Stimulated activated naive CD4-positive, alpha-beta T cell treated with Interleukin-2 at 50 U/mL for 16 hours (primary cell): ENCODE data around the gene CST3.
"Not testable (repeated sequence)": the region's sequence is repeated elsewhere in the genome, so short reads cannot be mapped to it uniquely, and the experiment has no call there.

Experiments used
- DNase-seq: peaks from one replicate; lab custom pipeline; 2025; lab: John Stamatoyannopoulos, UW

CST3 gene

DNA sequence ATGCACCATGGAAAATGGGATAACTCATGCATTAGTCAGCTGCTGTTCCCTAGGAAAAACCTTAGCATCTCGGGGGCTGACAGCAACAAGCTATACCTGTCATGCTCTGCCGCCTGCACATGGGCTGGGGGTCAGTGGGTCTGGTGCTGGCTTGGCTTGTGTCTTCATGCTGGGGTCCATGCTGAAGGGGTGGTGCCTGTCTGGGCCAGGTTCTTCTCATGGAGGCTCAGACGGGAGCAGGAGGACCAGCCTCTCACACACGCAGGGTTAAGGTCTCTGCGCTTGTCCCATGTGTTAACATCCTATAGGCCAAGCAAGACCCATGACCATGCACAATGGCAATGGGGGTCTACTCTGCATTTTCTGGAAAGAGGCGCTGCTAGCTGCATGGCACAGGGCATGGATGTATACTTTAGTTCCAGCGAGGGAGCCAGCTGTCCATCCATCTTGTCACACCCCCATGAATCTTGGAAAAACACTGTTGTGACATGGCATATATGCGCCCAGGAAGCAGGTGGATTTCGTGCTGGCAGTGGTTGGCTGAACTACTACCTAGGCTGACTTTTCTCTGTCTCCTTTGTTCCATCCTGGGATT is 24.6 kb upstream of the CST3 start:
- no peak for DNase-seq

DNA sequence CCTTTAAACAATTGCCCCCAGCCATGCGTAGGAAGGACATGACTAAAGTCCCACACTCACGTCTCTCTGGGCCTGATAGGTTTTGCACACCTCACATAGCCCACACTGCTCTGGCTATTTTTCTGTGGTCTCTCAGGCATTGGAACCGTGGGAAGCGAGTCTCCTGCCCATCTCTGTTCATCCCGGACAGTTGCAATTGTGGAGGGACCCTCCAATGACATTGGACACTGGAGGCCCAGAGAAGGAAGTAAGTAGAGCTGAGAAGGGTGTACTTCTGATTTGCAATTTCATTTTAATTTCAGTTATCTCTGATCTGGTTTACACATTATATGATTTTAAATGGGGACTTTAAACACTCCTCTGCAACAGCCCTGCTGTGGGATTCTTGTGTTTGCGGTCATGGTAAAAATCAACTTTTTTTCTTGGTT is 23.3 kb upstream of the CST3 start:
- DNase-seq, result no peak

DNA sequence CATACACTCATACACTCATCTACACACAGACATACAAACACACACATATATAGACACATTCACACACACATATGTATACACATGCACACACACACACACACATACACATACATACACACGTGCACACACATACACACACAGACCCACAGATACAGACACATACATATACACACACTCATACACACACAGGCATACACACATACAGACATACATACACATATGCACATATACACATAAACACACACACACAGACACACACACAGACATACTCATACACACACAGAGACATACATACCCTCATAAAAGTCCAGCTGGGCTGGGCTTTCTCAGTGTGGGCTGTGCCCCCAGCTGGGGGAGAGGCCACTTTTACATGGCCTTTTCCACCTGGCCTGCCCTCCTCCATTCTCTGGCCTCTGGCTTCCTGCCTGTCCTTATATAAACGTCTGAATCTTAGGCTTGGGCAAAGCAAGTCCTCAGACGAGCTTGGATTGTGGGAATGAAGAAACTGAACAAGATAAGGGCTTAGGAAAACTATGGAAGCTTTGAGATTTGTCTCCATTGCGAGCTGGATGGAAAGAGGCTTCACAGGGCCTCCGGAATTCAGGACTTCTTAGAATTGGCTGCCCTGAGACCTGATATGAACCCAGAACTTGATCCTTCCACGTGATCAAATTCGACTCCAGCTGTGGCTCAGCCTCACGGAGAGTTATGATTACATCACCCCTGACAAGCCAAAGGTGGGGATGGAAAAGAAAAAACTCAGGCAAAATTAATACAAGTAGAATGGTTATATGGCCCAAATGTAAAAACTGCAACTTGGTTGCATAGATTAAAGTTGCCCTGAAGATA is 22.5 kb upstream of the CST3 start:
- DNase-seq, result no peak

DNA sequence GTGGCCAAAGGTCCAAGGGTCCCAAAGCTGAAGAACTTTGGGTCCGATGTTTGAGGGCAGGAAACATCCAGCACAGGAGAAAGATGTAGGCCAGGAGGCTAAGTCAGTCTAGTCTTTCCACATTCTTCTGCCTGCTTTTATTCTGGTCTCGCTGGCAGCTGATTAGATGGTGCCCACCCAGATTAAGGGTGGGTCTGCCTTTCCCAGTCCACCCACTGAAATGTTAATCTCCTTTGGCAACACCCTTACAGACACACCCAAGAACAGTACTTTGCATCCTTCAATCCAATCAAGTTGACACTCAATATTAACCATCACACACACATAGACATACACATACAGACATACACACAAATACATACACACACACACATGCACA is 21.8 kb upstream of the CST3 start:
- not testable (repeated sequence) for DNase-seq

DNA sequence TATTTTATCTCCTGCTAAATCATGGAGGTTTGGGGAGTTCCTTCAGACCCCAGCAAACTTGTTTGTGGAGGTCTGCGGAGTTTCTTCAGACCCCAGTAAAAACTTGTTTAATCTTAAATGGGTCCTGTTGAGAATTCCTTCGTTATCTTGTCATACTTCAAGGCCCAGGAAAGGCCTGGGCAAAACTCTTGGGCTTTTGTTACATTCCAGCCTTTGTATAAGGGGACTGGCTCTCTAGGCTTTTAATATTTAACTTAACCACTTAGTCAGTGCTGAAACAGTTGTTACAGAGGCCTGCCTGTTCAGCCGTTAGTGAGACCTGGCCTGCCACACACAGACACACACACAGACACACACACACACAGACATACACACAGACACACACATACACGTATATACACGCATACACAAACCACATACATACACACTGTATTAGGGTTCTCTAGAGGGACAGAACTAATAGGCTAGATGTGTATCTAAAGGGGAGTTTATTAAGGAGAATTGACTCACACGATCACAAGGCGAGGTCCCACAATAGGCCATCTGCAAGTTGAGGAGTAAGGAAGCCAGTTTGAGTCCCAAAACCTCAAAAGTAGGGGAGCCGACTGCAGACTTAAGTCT is 21.3 kb upstream of the CST3 start:
- DNase-seq, result no peak

DNA sequence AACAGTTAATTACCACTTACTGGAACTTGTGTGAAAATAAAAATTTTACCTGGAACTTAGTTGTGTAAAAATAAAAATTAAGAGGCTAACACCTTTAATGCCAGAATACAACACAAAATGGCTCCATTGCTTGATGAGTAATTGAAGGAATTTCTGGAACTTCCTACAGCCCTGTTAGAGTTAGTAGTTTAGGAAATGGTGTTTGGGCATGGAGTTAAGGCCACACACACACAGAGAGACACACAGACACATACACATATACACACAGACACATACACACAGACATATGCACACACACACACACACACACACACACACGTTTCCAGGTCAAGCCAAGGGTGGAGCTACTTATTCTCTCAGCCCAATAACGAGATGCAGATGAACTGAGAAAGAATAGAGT is 20.6 kb upstream of the CST3 start:
- no peak for DNase-seq

DNA sequence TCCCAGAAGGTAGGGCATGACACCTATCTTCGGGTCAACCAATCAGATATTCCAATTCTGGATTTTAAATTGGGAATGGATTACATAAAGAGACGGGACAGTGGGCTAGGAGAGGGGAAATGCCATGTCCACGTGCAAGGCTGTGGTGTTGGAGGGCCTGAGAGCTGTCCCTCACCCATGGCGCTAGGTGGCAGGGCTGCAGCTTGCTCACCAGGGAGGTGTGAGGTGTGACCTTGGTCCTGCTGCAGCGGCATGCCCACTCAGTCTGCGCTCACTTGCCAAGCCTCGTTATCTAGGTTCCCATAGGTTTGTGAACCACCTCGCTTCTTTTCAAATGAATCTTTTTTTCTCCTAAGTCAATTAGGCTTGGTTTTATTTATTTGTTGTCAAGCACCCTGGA is 19.4 kb upstream of the CST3 start:
- no peak for DNase-seq

DNA sequence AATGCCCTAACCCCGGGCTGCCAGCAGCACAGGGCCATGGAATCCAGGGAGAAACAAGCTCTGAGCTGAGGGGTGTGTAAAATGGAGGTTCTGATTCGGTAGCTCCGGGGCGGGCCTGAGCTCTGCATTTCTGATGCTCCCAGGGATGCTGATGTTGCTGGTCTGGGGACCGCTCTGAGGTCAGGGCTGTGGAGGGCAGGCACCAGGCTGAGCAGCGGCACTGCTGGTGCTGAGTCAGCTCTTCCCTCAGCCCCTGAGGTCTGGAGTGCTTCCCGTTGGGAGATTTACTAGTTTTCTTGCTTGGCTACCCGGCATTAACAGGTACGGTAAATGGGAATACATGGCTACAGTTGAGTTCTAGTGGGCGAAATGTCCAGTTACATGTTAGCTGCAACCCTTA is 18.6 kb upstream of the CST3 start:
- no peak for DNase-seq

DNA sequence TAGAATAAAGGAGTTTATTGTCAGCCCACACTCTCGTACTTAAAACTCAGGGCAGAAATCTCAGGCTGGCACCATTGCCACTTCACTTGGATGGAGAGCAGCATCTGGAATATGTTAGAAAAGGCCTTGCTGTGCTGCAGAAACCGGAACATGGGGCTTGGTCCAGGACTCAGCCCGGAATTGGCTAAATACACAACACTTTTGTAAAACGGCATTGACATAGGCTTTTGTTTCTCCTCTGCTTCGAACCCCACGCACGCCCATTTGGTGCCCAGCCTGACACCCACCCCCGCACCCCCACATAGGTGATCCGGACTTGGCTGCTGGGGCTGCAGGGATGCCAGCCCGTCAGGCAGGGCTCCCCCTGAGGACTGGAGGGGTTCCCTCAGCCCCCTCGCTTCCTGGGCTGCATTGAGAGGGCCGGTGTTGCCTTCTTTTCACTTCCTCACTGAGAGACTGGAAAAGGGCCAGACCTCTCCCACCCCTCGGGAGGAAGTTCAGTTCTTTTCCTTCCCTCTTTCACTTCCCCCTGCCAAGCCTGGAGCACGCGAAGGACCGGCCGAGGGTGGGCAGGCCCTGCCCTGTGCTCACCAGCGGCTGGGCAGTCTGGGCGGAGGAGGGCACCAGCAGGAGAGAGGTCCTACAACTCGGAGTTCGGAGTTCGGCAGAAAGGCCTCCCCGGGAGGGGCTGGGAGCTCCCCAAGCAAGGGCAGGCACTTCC is 17.9 kb upstream of the CST3 start:
- DNase-seq, result no peak

DNA sequence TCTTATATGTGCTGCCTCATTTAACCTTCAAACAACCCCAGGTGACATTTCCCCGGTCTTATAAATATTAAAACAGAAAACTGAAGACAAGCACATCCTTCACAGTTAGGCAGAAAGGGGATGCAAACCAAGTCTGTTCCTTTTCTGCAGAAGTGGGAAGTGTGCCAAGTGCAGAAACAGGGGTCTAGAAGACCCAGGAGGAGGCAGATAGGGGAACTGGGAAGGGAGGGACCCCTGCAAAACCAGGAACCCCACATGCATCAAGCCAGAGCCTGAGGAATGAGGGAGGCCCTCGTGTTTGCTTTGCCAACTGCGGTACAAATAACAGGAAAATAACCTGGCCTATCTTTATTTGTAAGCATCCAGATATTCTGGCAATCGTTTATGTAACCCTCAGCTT is 17.0 kb upstream of the CST3 start:
- no peak for DNase-seq

DNA sequence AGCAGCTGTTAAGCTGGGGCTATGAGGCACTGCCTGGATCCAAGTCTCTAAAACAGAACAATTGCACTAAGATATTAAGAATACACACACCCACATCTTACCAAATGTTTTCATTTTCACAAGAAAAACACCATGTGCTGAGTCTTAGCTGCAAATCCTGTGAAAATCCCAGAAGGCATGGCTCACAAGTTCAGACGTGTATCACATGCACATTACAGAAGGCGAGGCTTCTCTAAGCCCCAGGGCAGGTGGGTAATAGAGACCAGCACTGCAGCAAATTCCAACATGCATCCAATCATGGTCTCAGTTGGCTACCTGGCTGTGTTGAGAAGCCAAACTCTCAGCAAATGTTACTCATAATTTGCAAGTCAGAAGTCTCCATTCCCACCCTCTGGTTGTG is 16.2 kb upstream of the CST3 start:
- no peak for DNase-seq

DNA sequence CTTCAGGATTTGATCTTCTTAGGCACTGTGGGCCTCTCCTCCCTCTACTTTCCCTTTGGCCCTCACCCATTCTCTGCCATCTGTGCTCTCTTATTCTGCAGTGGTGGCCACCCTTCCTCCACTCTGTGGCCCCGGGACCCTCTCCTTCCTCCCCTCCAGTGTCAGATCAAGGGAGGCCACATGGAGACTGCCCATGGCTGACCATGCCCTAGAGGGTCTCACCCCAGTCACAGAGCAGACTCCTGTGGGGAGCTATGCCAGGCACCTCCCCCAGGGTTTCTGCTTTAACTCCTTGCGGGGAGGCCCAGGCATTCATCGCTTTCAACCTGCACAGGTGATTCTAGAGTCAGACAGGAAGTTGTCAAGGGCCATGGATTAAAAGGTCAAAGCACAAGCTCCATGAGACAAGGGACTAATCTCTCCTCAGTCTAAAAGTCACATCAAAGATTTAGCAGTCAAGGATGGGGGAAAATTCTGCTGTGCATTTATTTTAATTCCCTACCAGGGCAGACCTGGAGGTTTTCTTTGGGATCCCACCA is 15.7 kb upstream of the CST3 start:
- no peak for DNase-seq

DNA sequence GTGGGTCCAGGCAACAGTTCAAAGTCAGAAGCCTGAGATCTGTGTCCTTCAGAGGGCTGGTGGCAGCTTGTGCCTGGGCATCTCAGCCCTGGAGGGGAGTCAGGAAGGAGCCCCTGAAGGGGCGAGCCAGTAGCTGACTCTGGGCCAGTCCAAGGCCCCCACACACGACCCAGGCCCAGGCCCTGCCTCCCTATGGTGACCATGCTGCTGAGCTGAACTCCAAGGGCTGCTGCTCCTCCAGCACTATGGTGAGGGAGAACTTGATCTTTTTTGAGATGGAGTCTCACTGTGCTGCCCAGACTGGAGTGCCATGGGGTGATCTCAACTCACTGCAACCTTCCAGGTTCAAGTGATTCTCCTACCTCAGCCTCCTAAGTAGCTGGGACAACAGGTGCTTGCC is 15.2 kb upstream of the CST3 start:
- no peak for DNase-seq

DNA sequence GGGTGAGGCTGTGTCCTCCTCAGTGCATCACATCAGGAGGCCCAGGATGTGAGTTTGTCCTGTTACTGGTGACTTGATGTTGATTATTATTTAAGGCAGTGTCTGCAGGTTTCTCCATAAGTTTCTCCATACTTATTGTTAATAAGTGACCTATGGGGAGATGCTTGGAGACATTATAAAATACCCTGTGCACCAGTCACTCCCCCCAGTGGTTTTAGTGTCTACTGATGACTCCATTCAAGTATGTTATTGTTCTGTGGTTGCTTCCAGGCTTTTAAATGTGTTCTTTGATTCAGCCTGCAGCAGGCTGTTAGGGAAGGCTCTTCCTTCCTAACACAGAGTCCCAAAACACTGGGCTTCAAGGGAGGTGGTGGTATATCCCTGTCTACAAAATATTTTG is 14.6 kb upstream of the CST3 start:
- DNase-seq, result no peak

DNA sequence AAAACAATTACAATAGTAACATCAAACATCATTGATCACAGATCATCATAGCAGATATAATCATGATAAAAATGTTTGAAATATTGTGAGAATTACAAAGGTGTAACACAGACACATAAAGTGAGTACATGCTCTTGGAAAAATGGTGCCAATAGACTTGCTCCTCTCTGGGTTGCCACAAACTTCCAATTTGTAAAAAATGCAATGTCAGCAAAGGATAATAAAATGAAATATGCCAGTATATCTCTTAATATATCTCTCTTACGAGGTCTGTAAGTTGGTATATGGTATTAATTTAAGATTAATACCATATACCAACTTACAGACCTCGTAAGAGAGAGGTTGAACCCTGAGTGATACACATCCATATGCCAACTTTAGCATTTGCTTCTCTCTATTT is 13.4 kb upstream of the CST3 start:
- no peak for DNase-seq

DNA sequence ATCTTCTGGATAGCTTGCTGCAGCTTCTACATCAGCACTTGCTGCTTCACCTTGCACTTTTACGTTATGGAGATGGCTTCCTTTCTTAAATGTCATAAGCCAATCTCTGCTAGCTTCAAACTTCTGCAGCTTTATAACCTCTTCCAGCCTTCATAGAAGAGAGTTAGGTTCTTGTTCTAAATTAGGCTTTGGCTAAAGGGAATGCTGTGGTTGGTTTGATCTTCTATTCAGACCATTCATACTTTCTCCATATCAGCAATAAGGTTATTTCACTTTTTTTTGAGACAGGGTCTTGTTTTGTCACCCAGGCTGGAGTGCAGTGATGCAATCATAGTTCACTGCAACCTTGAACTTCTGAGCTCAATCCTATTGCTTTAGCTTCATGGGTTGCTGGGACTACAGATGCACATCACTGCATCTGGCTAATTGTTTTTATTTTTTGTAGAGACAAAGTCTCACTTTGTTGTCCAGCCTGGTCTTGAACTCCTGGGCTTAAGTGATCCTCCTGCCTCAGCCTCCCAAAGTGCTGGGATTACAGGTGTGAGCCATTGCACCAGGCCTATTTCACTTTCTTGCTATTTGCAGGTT is 12.2 kb upstream of the CST3 start:
- no peak for DNase-seq

DNA sequence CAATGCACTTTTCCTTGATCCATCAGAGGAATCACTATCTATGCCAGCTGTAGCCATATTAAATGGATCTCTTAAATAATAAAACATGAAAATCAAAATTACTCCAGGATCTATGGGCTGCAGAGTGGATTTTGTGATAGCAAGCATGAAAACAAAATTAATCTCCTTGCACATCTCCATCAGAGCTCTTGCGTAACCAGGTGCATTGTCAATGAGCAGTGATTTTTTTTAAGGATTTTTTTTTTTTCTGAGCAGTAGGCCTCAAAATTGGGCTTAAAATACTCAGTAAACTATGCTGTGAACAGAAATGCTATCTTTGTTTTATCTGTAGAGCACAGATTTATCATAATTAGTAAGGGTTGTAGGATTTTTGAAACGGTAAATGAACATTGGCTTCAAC is 11.5 kb upstream of the CST3 start:
- DNase-seq, result no peak

DNA sequence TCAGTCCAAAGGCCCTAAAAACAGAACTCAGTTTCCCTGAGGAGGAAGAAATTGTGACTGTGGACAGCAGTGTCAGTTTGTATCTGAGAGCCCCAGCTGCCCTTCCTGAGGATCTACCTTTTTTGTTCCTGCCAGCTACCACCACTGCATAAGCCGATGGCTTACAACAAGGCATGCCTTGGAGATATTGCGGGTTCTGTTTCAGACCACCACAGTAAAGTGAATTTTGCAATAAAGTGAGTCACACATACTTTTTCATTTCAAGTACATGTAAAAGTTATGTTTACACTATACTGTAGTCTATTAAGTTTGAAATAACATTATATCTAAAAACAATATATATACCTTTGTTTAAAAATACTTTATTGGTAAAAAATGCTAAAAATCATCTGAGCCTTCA is 9.6 kb upstream of the CST3 start:
- DNase-seq, result no peak

DNA sequence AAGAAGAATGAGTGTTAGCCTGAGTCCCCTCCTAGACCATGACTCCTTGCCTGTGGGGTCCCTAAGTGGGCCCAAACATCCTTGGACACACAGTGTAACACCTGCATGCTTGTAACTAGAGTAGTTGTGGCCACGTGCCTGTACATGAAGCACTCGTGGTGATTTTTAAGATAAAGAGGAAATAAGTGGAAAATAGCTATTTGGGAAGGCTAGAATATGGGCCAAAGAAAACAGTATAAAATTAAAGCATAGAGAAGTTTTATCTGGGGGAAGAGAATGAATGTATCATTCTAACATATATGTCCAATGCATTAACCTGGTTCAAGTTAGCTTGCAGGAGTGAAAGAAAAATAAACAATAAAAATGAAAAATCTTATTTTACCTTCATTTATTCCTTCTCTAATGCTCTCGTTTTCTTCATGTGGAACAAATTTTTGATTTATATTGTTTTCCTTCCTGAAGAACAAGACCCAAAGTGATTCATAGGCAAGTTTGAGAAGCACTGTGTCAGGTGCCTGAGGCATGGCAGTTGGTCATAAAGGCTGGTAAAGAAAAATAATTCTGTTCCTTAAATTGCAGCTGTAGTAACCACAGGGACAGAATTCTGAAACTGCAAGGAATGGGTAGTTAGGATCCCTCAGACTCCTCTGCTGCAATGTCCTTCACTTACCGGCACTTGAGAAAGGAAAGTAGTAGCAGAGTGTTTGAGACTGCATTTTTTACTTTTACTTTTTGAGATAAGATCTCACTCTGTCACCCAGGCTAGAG is 8.5 kb upstream of the CST3 start:
- DNase-seq, result no peak

DNA sequence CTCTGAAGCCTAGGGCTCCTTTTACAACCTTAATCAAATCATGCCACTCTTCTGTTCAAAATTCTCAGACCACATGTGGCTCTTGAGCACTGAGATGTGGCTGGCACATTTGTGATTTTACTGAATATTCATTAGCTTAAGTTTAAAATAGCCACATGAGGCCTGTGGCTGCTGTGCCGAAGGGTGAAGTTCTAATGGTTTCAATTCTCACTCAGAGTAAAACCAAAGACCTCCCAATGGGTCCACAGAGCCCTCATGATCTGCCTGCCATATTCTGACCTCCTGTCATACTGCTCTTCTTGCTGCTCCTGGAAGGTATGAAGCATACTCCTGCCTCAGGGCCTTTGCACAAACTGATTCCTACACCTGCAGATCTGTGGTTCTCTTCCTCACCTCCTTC is 7.8 kb upstream of the CST3 start:
- DNase-seq, result no peak

DNA sequence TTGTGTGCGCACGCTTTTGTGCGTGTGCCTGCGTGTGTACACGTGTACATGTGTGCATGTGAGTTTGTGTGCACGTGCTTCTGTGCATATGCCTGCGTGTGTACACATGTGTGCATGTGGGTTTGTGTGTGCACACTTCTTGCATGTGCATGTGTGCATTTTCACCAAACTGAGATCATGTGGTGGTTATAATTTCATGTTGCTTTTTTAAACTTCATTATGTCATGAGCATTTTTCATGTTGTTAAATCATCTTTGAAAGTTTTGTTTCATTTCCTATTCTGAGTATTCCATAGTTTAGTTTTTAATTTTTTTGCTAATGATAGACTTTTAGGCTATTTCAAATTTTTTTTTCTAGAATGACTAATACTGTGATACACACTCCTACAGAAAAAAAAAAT is 6.4 kb upstream of the CST3 start:
- no peak for DNase-seq
